PC-9 (cell line): ENCODE measurements around the gene RAPGEF1. TPM values are rescaled to one million over a fixed set of nuclear protein-coding genes. Genes with fewer than 3 reads are reported as not detected.

Experiments
- BruUV-seq: library from RNA; stranded (reverse); fragments of 400-500 nt; replicated peaks from 2 replicates; lab custom pipeline; 2021; lab: Mats Ljungman, UMichigan
- CTCF ChIA-PET: fragments of 300-600 bp; sonication (Branson Sonifier 250); formaldehyde crosslinking; loops from one replicate; lab custom pipeline; 2022; ENCODE audit warnings: antibody characterized with exemption; lab: Charles Lee
- POLR2A ChIA-PET: fragments of 300-600 bp; sonication (Branson Sonifier 250); formaldehyde crosslinking; loops from one replicate; lab custom pipeline; 2022; ENCODE audit warnings: antibody characterized with exemption; ENCODE audit not compliant: unreplicated experiment; lab: Charles Lee
- DNase-seq, 2 experiments: peaks; one replicate each; pipeline versions ENCODE4 v3.0.0 to v3.0.0-alpha.2; 2015 to 2022; ENCODE audit warnings: mixed read lengths in 1 of 2
- H2AFZ ChIP-seq: fragments of 200-600 bp; sonication (generic); 2 replicates; pipeline ENCODE4 v1.8.1; 2017; ENCODE audit warnings: antibody characterized with exemption
- H3F3A ChIP-seq: fragments of 200-600 bp; sonication (generic); 2 replicates; pipeline ENCODE4 v1.8.1; 2017; ENCODE audit warnings: antibody characterized with exemption, mild to moderate bottlenecking, low read depth; ENCODE audit not compliant: insufficient read depth
- H3K27ac ChIP-seq: fragments of 200-600 bp; sonication (generic); 2 replicates; pipeline ENCODE4 v1.6.1; 2016; ENCODE audit warnings: mixed run types
- H3K27me3 ChIP-seq: fragments of 200-600 bp; sonication (generic); 2 replicates; pipeline ENCODE4 v1.6.1; 2016; ENCODE audit warnings: low read depth, mixed run types; ENCODE audit not compliant: insufficient read depth
- H3K36me3 ChIP-seq: fragments of 200-600 bp; sonication (generic); 2 replicates; pipeline ENCODE4 v1.6.1; 2016; ENCODE audit warnings: low read depth, mixed run types
- H3K4me1 ChIP-seq: fragments of 200-600 bp; sonication (generic); replicated peaks from 2 replicates; pipeline ENCODE4 v1.6.1; 2016; ENCODE audit warnings: mixed run types; ENCODE audit not compliant: insufficient read depth
- H3K4me2 ChIP-seq: fragments of 200-600 bp; sonication (generic); 2 replicates; pipeline ENCODE4 v1.6.1; 2017; ENCODE audit warnings: mixed run types
- H3K4me3 ChIP-seq: fragments of 200-600 bp; sonication (generic); 2 replicates; pipeline ENCODE4 v1.6.1; 2016; ENCODE audit warnings: mixed run types
- H3K79me2 ChIP-seq: fragments of 200-600 bp; sonication (generic); 2 replicates; pipeline ENCODE4 v1.6.1; 2017; ENCODE audit warnings: low read depth, mixed run types
- H3K9me2 ChIP-seq: fragments of 200-600 bp; sonication (generic); 2 replicates; pipeline ENCODE4 v1.8.1; 2017; ENCODE audit warnings: mild to moderate bottlenecking; ENCODE audit not compliant: insufficient read depth
- H3K9me3 ChIP-seq: fragments of 200-600 bp; sonication (generic); 2 replicates; pipeline ENCODE4 v1.8.1; 2016; ENCODE audit warnings: low read depth; ENCODE audit not compliant: insufficient read depth
- H4K20me1 ChIP-seq: fragments of 200-600 bp; sonication (generic); 2 replicates; pipeline ENCODE4 v1.8.1; 2017; ENCODE audit not compliant: insufficient read depth
- CTCF ChIP-seq: fragments of 200-600 bp; sonication (generic); conservative IDR thresholded peaks from 2 replicates; pipeline ENCODE4 v1.6.1; 2017; ENCODE audit warnings: mixed run types, antibody characterized with exemption, mild to moderate bottlenecking, moderate library complexity
- EZH2 ChIP-seq: fragments of 200-600 bp; sonication (generic); IDR thresholded peaks from 2 replicates; pipeline ENCODE4 v1.8.0; 2017; ENCODE audit warnings: antibody characterized with exemption, low read depth
- intact Hi-C: fragments of 100-400 bp; cut with micrococcal nuclease; formaldehyde crosslinking; loops from one replicate; pipeline ENCODE4 v1.10.0; 2022; ENCODE audit not compliant: unreplicated experiment
- total RNA-seq: library from RNA; stranded (reverse); gene quantifications from 2 replicates; pipeline ENCODE4 v1.2.3, GENCODE V29; 2021

The RAPGEF1 gene
- total RNA-seq, 1 experiment from 2014 or later = 66.5 TPM

DNA sequence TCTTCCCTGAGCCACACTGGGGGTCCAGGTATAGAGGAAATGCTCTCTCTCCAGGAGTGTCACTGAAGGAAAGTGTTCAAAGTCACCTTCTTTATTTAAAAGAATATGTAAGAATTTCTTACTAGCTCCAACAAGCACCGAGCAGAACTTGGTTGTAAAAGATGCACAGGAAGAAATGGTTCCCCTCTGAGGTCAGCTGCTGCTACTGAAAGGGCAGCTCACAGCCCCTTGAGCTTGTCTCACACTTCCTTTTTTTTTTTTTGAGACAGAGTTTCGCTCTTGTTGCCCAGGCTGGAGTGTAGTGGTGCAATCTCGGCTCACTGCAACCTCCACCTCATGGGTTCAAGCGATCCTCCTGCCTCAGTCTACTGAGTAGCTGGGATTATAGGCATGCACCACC, 117.4 kb downstream of the RAPGEF1 start:
- no peaks in the 10 kb centered on the region for H3K9me3 ChIP-seq
- H3K4me2 ChIP-seq = no peak overlapping the region
- H3K4me3 ChIP-seq = no peak overlapping the region
- BruUV-seq = no TSS peak
- H3K36me3 ChIP-seq = no peaks in the 10 kb centered on the region; the same call in 1 of the 2 replicates
- peaks cover 6% of the 10 kb centered on the region; the same call in 1 of the 2 replicates for H3F3A ChIP-seq
- no peaks in the 10 kb centered on the region for H4K20me1 ChIP-seq
- no peak overlapping the region for H3K27ac ChIP-seq
- no peak for DNase-seq
- H3K27me3 ChIP-seq = no peaks in the 10 kb centered on the region
- intact Hi-C loops = no loop called here
- H2AFZ ChIP-seq = no peak overlapping the region
- no peaks in the 10 kb centered on the region for H3K79me2 ChIP-seq
- H3K9me2 ChIP-seq = no peaks in the 10 kb centered on the region
- TF ChIP-seq CTCF = no peak
- TF ChIP-seq EZH2 = no peak
- ChIA-PET CTCF (interaction anchor here (0.6 kb wide), 1 partner anchor 647 kb away, joined by 4 read pairs; no protein-coding TSS in a partner anchor), POLR2A (no interaction called here)
- H3K4me1 ChIP-seq = peaks cover 12% of the 10 kb centered on the region; the same call in 1 of the 2 replicates

GRCh38 chr9:131621551-131622358, 118.1 kb downstream of the RAPGEF1 start:
- ChIA-PET CTCF (interaction anchor here (0.6 kb wide), 1 partner anchor 648 kb away, joined by 4 read pairs; no protein-coding TSS in a partner anchor), POLR2A (interaction anchor here (0.7 kb wide), 1 partner anchor 36 kb away, joined by 3 read pairs; no protein-coding TSS in a partner anchor)
- Histone ChIP-seq H3K9me3 (no peaks in the 10 kb centered on the region), H3K4me3 (no peak overlapping the region), H3K27me3 (no peaks in the 10 kb centered on the region), H3K79me2 (no peaks in the 10 kb centered on the region), H3K4me1 (peaks cover 12% of the 10 kb centered on the region; the same call in 1 of the 2 replicates), H3K27ac (no peak overlapping the region), H3K9me2 (no peaks in the 10 kb centered on the region), H3K36me3 (no peaks in the 10 kb centered on the region; the same call in 1 of the 2 replicates), H4K20me1 (no peaks in the 10 kb centered on the region), H3K4me2 (no peak overlapping the region), H3F3A (peaks cover 6% of the 10 kb centered on the region; the same call in 1 of the 2 replicates), H2AFZ (no peak overlapping the region)
- intact Hi-C loops = no loop called here
- no peak for DNase-seq
- BruUV-seq = no TSS peak
- TF ChIP-seq EZH2 (no peak), CTCF (no peak)

DNA sequence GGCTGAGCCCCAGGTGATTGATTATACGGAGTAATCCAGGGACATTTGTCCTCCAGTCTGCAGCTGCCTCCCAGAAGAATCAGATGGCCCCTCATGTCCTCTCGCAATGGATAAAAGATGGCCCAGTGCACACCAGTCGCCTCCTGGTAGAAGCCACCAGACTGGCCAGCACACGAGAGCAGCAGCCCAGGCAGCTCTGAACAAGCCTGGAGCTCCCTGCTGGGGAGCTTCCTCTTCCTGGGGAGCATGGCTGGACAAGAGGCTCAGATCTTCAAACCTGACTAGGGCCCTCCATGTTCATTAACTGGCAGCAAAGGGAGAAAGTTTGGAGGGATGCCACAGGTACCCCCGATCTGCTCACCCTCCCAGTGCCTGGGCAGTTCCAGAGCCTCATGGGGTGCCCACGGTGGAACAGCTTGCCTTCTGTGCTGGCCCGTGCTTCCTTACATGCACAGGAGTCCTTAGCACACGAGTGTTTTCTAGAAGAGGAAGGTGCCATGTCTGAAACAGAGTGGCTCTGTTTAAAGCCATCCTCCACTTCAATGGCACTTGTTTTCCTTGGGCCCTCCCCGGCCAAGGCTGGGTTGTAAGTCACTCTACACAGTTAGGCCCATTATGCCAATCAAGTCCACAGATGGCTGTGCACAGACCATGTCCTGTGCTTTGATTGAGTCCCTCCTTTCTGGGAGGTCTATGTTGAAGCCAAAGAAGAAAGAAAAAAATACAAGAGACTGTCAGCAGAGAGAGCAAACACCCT, 118.9 kb downstream of the RAPGEF1 start:
- ChIA-PET CTCF (no interaction called here), POLR2A (no interaction called here)
- Histone ChIP-seq H4K20me1 (no peaks in the 10 kb centered on the region), H3K27me3 (no peaks in the 10 kb centered on the region), H3K36me3 (no peaks in the 10 kb centered on the region; the same call in 1 of the 2 replicates), H3K9me3 (no peaks in the 10 kb centered on the region), H3K4me1 (peaks cover 7% of the 10 kb centered on the region; the same call in 1 of the 2 replicates), H3K9me2 (no peaks in the 10 kb centered on the region), H3K79me2 (no peaks in the 10 kb centered on the region), H3K4me3 (no peak overlapping the region), H3K4me2 (no peak overlapping the region), H2AFZ (no peak overlapping the region), H3K27ac (no peak overlapping the region), H3F3A (peaks cover 6% of the 10 kb centered on the region; the same call in 1 of the 2 replicates)
- BruUV-seq = no TSS peak
- TF ChIP-seq EZH2 (no peak), CTCF (no peak)
- intact Hi-C loops = no loop called here
- DNase-seq = no peak
